Peyer's patch (tissue), 4 donors: ENCODE measurements around the gene MYOCD.

ENCODE experiments used
- CTCF ChIP-seq, 6 experiments: fragments of 450-650 bp in 4 of 6; fragments of 200-600 bp in 2 of 6; sonication (generic) in 1 of 6; IDR thresholded peaks; one replicate each; pipeline ENCODE4 v1.5.1; 2017 to 2019; ENCODE audit warnings: antibody characterized with exemption in 6 of 6, mild to moderate bottlenecking in 3 of 6, moderate library complexity in 1 of 6
- POLR2A ChIP-seq, 2 donors: fragments of 450-650 bp; IDR thresholded peaks; one replicate each; pipeline ENCODE4 v1.5.1; 2017; ENCODE audit warnings: antibody characterized with exemption in 2 of 2, mild to moderate bottlenecking in 2 of 2, moderate library complexity in 2 of 2

DNA sequence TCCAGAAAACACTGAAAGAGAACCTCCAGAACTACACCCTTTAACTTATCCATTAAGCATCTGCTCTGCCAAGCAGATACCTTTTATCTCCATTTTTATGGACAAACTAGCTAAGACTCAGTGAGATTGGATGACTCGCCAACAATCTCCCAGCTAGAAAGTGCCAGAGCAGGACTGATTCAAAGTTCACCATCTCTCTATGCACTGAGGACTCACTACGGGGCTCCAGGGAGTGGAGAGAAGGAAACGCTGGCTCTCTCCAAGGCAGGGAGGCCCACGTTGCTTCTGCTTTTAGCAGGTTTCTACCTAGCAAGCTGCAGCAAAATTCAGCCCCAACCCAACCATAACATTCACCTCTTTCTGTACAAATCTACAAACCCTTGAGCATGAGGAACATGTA is 70.8 kb downstream of the MYOCD start:
- no peak for TF ChIP-seq POLR2A (IDR thresholded peaks at IDR 0.05)
- TF ChIP-seq CTCF (IDR thresholded peaks at IDR 0.05) = no peak
